Metanephros (tissue), 1 donor: ENCODE data around the gene CLRN2. TPM values are rescaled to one million over a fixed set of nuclear protein-coding genes. Genes with fewer than 3 reads are reported as not detected.

Source experiments
- total RNA-seq: library from RNA; depleted of rRNA; stranded (reverse); fragments of >200 nt; gene quantifications from one replicate; pipeline ENCODE4 v1.2.3, GENCODE V29; 2014

Gene CLRN2
- not detected for total RNA-seq

GRCh38 chr4:17514865-17515264 lies at the start of gene CLRN2:
TSS of gene CLRN2 (plus strand) at chr4:17515165. CDS start at chr4:17515267, 102 bp downstream.

GRCh38 chr4:17511950-17512795 lies 2.8 kb upstream of the CLRN2 start, which contains the start of gene QDPR:
TSS of gene QDPR (minus strand) at chr4:17512090. CDS start at chr4:17512054, 36 bp downstream.

Other genes with a start within 250 kb of the CLRN2 start
- gene QDPR, start 3.1 kb upstream of the CLRN2 start, total RNA-seq: 37.7 TPM
- 66.5 TPM for gene LAP3, start 62.0 kb downstream of the CLRN2 start, total RNA-seq
- gene MED28, start 99.5 kb downstream of the CLRN2 start, total RNA-seq: 32.6 TPM